Ishikawa (cell line): Measurements from ENCODE around the gene GEMIN5.

Experiments used
- CEBPB ChIP-seq: IDR thresholded peaks from 2 replicates; pipeline ENCODE4 v1.6.1; 2012
- CREB1 ChIP-seq: IDR thresholded peaks from 2 replicates; pipeline ENCODE4 v1.6.1; 2012; ENCODE audit warnings: low read depth
- EGR1 ChIP-seq: IDR thresholded peaks from 2 replicates; pipeline ENCODE4 v1.6.1; 2012
- EP300 ChIP-seq: IDR thresholded peaks from 2 replicates; pipeline ENCODE4 v1.6.1; 2012; ENCODE audit warnings: borderline replicate concordance
- FOXM1 ChIP-seq: IDR thresholded peaks from 2 replicates; pipeline ENCODE4 v1.6.1; 2012; ENCODE audit warnings: low read depth, borderline replicate concordance
- MAX ChIP-seq: IDR thresholded peaks from 2 replicates; pipeline ENCODE4 v1.6.1; 2012
- NFIC ChIP-seq: IDR thresholded peaks from 2 replicates; pipeline ENCODE4 v1.6.1; 2012
- RAD21 ChIP-seq: IDR thresholded peaks from 2 replicates; pipeline ENCODE4 v1.6.1; 2012; ENCODE audit warnings: low read depth
- REST ChIP-seq: IDR thresholded peaks from 2 replicates; pipeline ENCODE4 v1.6.1; 2012; ENCODE audit warnings: low read depth, mild to moderate bottlenecking
- TAF1 ChIP-seq: IDR thresholded peaks from 2 replicates; pipeline ENCODE4 v1.6.1; 2012; ENCODE audit warnings: low read depth, mild to moderate bottlenecking
- TCF12 ChIP-seq: IDR thresholded peaks from 2 replicates; pipeline ENCODE4 v1.6.1; 2012; ENCODE audit warnings: low read depth
- TEAD4 ChIP-seq: IDR thresholded peaks from 2 replicates; pipeline ENCODE4 v1.6.1; 2012
- YY1 ChIP-seq: IDR thresholded peaks from 2 replicates; pipeline ENCODE4 v1.6.1; 2012; ENCODE audit warnings: low read depth
- ZBTB7A ChIP-seq: IDR thresholded peaks from 2 replicates; pipeline ENCODE4 v1.6.1; 2012; ENCODE audit warnings: low read depth
- TF ChIP-seq, protein P1 (sequence below): IDR thresholded peaks from 2 replicates; pipeline ENCODE4 v1.6.1; 2012

The GEMIN5 gene

DNA sequence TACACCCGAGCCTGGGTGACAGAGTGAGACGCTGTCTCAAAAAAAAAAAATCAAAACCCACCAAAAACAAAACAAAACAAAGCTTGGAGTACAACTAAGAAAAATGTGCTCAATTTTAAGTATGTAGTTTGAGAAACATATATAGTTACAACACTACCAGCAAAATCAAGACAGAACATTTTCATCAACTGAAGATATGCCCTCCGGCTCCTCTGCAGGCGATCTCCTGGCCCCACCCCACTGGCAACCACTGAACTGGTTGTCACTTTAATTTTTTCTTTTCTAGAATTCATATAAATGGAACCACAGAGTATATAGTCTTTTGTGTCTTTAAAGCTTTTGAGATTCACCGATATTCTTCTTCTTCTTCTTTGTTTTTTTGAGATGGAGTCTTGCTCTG is 44.6 kb downstream of the GEMIN5 start:
- TF ChIP-seq ZBTB7A (no peak), RAD21 (no peak), TEAD4 (no peak), NFIC (no peak), CEBPB (no peak), YY1 (no peak), FOXM1 (no peak), TCF12 (no peak), REST (no peak), TAF1 (no peak), EP300 (no peak), EGR1 (no peak), MAX (no peak)
- TF ChIP-seq, protein P1, sequence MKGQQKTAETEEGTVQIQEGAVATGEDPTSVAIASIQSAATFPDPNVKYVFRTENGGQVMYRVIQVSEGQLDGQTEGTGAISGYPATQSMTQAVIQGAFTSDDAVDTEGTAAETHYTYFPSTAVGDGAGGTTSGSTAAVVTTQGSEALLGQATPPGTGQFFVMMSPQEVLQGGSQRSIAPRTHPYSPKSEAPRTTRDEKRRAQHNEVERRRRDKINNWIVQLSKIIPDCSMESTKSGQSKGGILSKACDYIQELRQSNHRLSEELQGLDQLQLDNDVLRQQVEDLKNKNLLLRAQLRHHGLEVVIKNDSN = no peak

GRCh38 chr5:154892369-154892771 is 45.6 kb downstream of the GEMIN5 start:
- no peak for TF ChIP-seq RAD21
- TF ChIP-seq, protein P1 = no peak
- no peak for TF ChIP-seq CREB1
- TF ChIP-seq EGR1 = no peak
- no peak for TF ChIP-seq NFIC
- TF ChIP-seq TCF12 = no peak
- no peak for TF ChIP-seq TEAD4
- no peak for TF ChIP-seq ZBTB7A
- no peak for TF ChIP-seq CEBPB
- no peak for TF ChIP-seq FOXM1
- TF ChIP-seq REST = no peak
- TF ChIP-seq MAX = no peak

DNA sequence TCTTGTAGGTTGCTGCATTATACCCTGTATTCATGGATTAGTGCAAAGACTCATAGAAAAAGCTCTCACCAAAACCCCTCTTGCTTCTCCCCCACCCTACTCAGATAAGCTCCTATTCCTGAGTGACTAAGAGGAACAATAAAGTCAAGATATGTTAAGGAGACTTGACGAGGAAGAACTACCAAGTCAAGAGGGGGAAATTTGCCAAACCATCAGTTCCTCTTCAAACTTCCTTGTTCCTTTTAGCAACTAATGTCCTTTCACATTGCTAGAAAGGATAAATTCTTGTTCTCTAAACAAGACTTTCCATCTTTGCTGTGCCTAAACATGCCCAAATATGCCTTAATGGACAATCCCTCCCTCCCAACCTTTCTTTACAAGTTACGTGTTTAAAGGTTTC is 52.6 kb downstream of the GEMIN5 start:
- TF ChIP-seq CREB1 = no peak
- TF ChIP-seq EGR1 = no peak
- TF ChIP-seq CEBPB = no peak
- no peak for TF ChIP-seq EP300
- no peak for TF ChIP-seq RAD21
- no peak for TF ChIP-seq ZBTB7A
- no peak for TF ChIP-seq FOXM1
- TF ChIP-seq YY1 = no peak
- TF ChIP-seq, protein P1 = no peak
- no peak for TF ChIP-seq TAF1
- TF ChIP-seq TEAD4 = no peak
- no peak for TF ChIP-seq NFIC
- no peak for TF ChIP-seq TCF12
- TF ChIP-seq MAX = no peak
- TF ChIP-seq REST = no peak

DNA sequence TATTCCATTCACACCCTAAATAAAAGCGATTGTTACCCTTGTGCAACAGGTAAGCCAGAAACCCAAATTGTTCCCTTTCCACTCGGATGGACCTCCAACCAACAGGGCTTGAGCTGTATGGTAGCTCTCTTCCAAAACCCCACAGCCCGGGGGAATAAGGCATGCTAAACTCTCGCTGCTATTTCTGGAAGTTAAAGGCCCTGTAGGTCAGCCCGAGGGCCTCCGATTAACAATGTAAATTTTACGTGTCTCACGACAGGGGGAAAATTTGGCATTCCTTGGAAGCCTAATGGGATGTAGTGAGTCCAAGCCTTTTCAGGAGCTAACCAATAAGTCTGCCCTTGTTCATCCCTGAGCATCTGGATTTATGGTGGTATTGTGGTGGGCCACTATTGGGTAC is 53.6 kb downstream of the GEMIN5 start:
- TF ChIP-seq CEBPB (no peak), TEAD4 (no peak), CREB1 (no peak), EP300 (no peak), ZBTB7A (no peak), TCF12 (no peak), NFIC (no peak), RAD21 (no peak), YY1 (no peak), TAF1 (no peak), REST (no peak), MAX (no peak), FOXM1 (no peak)
- TF ChIP-seq, protein P1 = no peak
